ENCODE measurements around the gene HDGFL2. TPM values are rescaled to one million over a fixed set of nuclear protein-coding genes. Genes with fewer than 3 reads are reported as not detected.

The HDGFL2 gene
- total and polyA plus RNA-seq, 2 donors (not counting 1 experiment from before 2014, with no cell fraction given): 19.5 to 51.2 TPM

DNA sequence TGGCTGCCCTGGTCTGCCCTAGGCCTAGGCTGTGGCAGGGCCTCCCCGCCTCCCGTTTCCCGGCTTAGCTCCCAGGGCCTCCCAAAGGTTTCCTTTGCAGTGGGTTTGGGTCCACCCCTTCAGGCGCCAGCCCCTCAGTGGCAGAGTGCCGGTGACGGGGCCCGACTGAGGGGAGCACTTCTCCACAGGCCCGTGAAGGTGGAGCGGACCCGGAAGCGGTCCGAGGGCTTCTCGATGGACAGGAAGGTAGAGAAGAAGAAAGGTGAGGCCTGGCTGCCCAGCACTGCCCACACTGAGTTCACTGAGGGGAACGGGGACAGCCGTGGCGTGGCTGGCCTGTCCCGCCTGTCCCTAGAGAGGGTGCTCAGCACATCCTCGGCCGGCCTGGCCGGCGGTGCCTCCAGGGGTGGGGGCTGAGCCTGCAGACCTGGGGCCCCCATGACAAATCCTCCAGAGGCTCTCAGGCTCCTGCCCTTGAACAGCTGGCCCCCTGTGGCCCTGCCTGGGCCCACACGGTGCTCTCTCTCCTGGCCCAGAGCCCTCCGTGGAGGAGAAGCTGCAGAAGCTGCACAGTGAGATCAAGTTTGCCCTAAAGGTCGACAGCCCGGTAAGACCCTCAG is 25.8 kb downstream of the HDGFL2 start:
- Histone ChIP-seq H3K4me2 (ENCODE audit: extremely low read depth, insufficient read depth, low read length) (no peak overlapping the region), H2AFZ (ENCODE audit: low read length) (no peak overlapping the region)

DNA sequence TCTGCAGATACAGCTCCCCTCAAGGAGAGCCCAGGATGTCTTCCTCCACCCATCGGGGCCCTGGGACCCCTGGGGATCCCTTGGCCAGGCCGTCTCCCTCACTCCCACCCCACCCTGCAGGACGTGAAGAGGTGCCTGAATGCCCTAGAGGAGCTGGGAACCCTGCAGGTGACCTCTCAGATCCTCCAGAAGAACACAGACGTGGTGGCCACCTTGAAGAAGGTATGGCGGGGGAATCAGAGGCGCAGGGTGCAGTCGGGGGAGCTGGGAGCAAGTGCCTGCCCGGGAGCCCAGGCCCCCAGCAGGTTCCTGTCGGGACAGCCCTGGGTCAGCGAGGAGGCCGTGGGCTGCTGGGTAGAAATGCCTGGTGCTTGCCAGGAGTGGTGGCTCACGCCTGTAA is 26.6 kb downstream of the HDGFL2 start:
- Histone ChIP-seq H3K9ac (ENCODE audit: insufficient read depth, low read length) (no peak overlapping the region), H3K9me3 (ENCODE audit: control insufficient read depth, insufficient read depth, low read depth, low read length) (no peaks in the 10 kb centered on the region), H3K79me2 (ENCODE audit: control insufficient read depth, insufficient read depth, low read length) (no peaks in the 10 kb centered on the region), H2AFZ (ENCODE audit: low read length) (no peak overlapping the region), H3K27me3 (ENCODE audit: control insufficient read depth, insufficient read depth, low read length) (no peaks in the 10 kb centered on the region), H3K4me1 (ENCODE audit: control insufficient read depth, extremely low read depth, insufficient read depth, low read length) (no peaks in the 10 kb centered on the region), H3K4me2 (ENCODE audit: extremely low read depth, insufficient read depth, low read length) (no peak overlapping the region), H3K36me3 (ENCODE audit: control insufficient read depth, insufficient read depth, low read length) (peaks cover 25% of the 10 kb centered on the region), H3K4me3 (replicated peaks in 1 of 4; ENCODE audit: control extremely low read depth in 1 of 4, insufficient read depth in 1 of 4, low read depth in 3 of 4, low read length in 4 of 4) (no peak overlapping the region), H3K27ac (ENCODE audit: insufficient read depth, low read length) (no peak overlapping the region), H4K20me1 (ENCODE audit: control insufficient read depth, extremely low read depth, insufficient read depth, low read length) (no peaks in the 10 kb centered on the region)
- no peak for TF ChIP-seq EZH2 (IDR thresholded peaks at IDR 0.05; ENCODE audit: low read length, missing control alignments)
- TF ChIP-seq, protein P1, sequence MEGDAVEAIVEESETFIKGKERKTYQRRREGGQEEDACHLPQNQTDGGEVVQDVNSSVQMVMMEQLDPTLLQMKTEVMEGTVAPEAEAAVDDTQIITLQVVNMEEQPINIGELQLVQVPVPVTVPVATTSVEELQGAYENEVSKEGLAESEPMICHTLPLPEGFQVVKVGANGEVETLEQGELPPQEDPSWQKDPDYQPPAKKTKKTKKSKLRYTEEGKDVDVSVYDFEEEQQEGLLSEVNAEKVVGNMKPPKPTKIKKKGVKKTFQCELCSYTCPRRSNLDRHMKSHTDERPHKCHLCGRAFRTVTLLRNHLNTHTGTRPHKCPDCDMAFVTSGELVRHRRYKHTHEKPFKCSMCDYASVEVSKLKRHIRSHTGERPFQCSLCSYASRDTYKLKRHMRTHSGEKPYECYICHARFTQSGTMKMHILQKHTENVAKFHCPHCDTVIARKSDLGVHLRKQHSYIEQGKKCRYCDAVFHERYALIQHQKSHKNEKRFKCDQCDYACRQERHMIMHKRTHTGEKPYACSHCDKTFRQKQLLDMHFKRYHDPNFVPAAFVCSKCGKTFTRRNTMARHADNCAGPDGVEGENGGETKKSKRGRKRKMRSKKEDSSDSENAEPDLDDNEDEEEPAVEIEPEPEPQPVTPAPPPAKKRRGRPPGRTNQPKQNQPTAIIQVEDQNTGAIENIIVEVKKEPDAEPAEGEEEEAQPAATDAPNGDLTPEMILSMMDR (conservative IDR thresholded peaks at IDR 0.05 in 1 of 2, IDR thresholded peaks at IDR 0.05 in 1 of 2; ENCODE audit: low read depth in 1 of 2, low read length in 2 of 2): no peak
- DNase-seq (ENCODE audit: low read depth in 2 of 2): no peak

More for the DNA sequence above, 25.8 kb downstream of the HDGFL2 start:
- Histone ChIP-seq H3K9me3 (ENCODE audit: control insufficient read depth, insufficient read depth, low read depth, low read length) (no peaks in the 10 kb centered on the region), H3K9ac (ENCODE audit: insufficient read depth, low read length) (no peak overlapping the region), H4K20me1 (ENCODE audit: control insufficient read depth, extremely low read depth, insufficient read depth, low read length) (no peaks in the 10 kb centered on the region), H3K27me3 (ENCODE audit: control insufficient read depth, insufficient read depth, low read length) (no peaks in the 10 kb centered on the region), H3K36me3 (ENCODE audit: control insufficient read depth, insufficient read depth, low read length) (peaks cover 29% of the 10 kb centered on the region), H3K27ac (ENCODE audit: insufficient read depth, low read length) (no peak overlapping the region), H3K79me2 (ENCODE audit: control insufficient read depth, insufficient read depth, low read length) (no peaks in the 10 kb centered on the region), H3K4me3 (replicated peaks in 1 of 4; ENCODE audit: control extremely low read depth in 1 of 4, insufficient read depth in 1 of 4, low read depth in 3 of 4, low read length in 4 of 4) (no peak overlapping the region), H3K4me1 (ENCODE audit: control insufficient read depth, extremely low read depth, insufficient read depth, low read length) (no peaks in the 10 kb centered on the region)
- TF ChIP-seq, protein P1 (conservative IDR thresholded peaks at IDR 0.05 in 1 of 2, IDR thresholded peaks at IDR 0.05 in 1 of 2; ENCODE audit: low read depth in 1 of 2, low read length in 2 of 2): no peak
- TF ChIP-seq EZH2 (IDR thresholded peaks at IDR 0.05; ENCODE audit: low read length, missing control alignments): no peak
- no peak for DNase-seq (ENCODE audit: low read depth in 2 of 2)

DNA sequence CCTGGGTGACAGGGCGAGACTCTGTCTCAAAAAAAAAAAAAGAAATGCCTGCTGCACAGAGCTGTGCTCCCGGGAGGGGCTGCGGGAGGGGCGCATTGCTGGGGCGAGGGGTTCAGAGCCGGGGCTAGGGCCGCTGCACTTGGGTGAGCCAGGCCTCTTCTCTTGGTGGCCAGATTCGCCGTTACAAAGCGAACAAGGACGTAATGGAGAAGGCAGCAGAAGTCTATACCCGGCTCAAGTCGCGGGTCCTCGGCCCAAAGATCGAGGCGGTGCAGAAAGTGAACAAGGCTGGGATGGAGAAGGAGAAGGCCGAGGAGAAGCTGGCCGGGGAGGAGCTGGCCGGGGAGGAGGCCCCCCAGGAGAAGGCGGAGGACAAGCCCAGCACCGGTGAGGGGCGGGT is 27.2 kb downstream of the HDGFL2 start:
- no peak for DNase-seq (ENCODE audit: low read depth in 2 of 2)
- peaks cover 21% of the 10 kb centered on the region for H3K36me3 ChIP-seq (ENCODE audit: control insufficient read depth, insufficient read depth, low read length)
- no peak for TF ChIP-seq EZH2 (IDR thresholded peaks at IDR 0.05; ENCODE audit: low read length, missing control alignments)
- TF ChIP-seq, protein P1 (conservative IDR thresholded peaks at IDR 0.05 in 1 of 2, IDR thresholded peaks at IDR 0.05 in 1 of 2; ENCODE audit: low read depth in 1 of 2, low read length in 2 of 2): no peak
- H3K27ac ChIP-seq (ENCODE audit: insufficient read depth, low read length): no peak overlapping the region
- no peaks in the 10 kb centered on the region for H3K79me2 ChIP-seq (ENCODE audit: control insufficient read depth, insufficient read depth, low read length)
- H3K9me3 ChIP-seq (ENCODE audit: control insufficient read depth, insufficient read depth, low read depth, low read length): no peaks in the 10 kb centered on the region
- H3K4me3 ChIP-seq (replicated peaks in 1 of 4; ENCODE audit: control extremely low read depth in 1 of 4, insufficient read depth in 1 of 4, low read depth in 3 of 4, low read length in 4 of 4): no peak overlapping the region
- no peaks in the 10 kb centered on the region for H3K27me3 ChIP-seq (ENCODE audit: control insufficient read depth, insufficient read depth, low read length)
- H3K4me2 ChIP-seq (ENCODE audit: extremely low read depth, insufficient read depth, low read length): no peak overlapping the region
- no peak overlapping the region for H2AFZ ChIP-seq (ENCODE audit: low read length)
- H3K9ac ChIP-seq (ENCODE audit: insufficient read depth, low read length): no peak overlapping the region
- H4K20me1 ChIP-seq (ENCODE audit: control insufficient read depth, extremely low read depth, insufficient read depth, low read length): no peaks in the 10 kb centered on the region
- no peaks in the 10 kb centered on the region for H3K4me1 ChIP-seq (ENCODE audit: control insufficient read depth, extremely low read depth, insufficient read depth, low read length)
